H1 (cell line): Measurements from ENCODE around the gene C15orf39. TPM values are rescaled to one million over a fixed set of nuclear protein-coding genes. Genes with fewer than 3 reads are reported as not detected.

Experiments
- CBX8 ChIP-seq: fragments of 300-800, 300-1000 bp; sonication (generic); IDR thresholded peaks from 2 replicates; pipeline ENCODE4 v1.7.1; 2016; ENCODE audit warnings: low read depth, low read length, borderline replicate concordance
- CHD7 ChIP-seq: fragments of 300-600 bp; sonication (generic); IDR thresholded peaks from 2 replicates; pipeline ENCODE4 v1.7.1; 2012; ENCODE audit warnings: low read length, moderate library complexity, mild to moderate bottlenecking, inconsistent platforms; ENCODE audit not compliant: insufficient replicate concordance
- CTCF ChIP-seq, 3 experiments: IDR thresholded peaks; 1 replicate in 2 of 3; 2 replicates in 1 of 3; pipeline versions ENCODE4 v1.5.1 to v1.6.1; 2011; ENCODE audit warnings: low read length in 3 of 3, mild to moderate bottlenecking in 3 of 3, inconsistent platforms in 2 of 3, low read depth in 1 of 3, moderate library complexity in 1 of 3; ENCODE audit not compliant: insufficient read depth in 1 of 3; ENCODE audit errors: control extremely low read depth in 1 of 3
- JUND ChIP-seq: IDR thresholded peaks from 2 replicates; pipeline ENCODE4 v1.6.1; 2011; ENCODE audit warnings: mild to moderate bottlenecking, improper control_type of control experiment, low read length
- POLR2A ChIP-seq, 2 experiments: IDR thresholded peaks; 1 replicate in 1 of 2; 2 replicates in 1 of 2; pipeline ENCODE4 v1.6.1; 2011; ENCODE audit warnings: low read depth in 2 of 2, low read length in 2 of 2, mild to moderate bottlenecking in 2 of 2; ENCODE audit errors: control extremely low read depth in 1 of 2
- RFX5 ChIP-seq: IDR thresholded peaks from 2 replicates; pipeline ENCODE4 v1.6.1; 2011; ENCODE audit warnings: low read depth, low read length, improper control_type of control experiment, borderline replicate concordance
- SP4 ChIP-seq: IDR thresholded peaks from 2 replicates; pipeline ENCODE4 v1.6.1; 2012; ENCODE audit warnings: low read length, inconsistent platforms
- polyA plus RNA-seq, 7 experiments: library from polyadenylated mRNA; depleted of rRNA in 3 of 7; stranded (reverse) in 5 of 7; unstranded in 2 of 7; fragments of >200 nt in 5 of 7; fragments of 200-250 nt in 2 of 7; gene quantifications; 1 replicate in 5 of 7; 2 replicates in 1 of 7; 4 replicates in 1 of 7; pipeline versions ENCODE4 v1.2.1 to v1.2.3, GENCODE V29; 2011 to 2013; ENCODE audit warnings: missing spikeins in 2 of 7, mixed read lengths in 2 of 7
- total RNA-seq: library from RNA; stranded (reverse); fragmentation: NEBNext Ultra II Directional; extraction: Animal tissue kit (Norgen Biotek cat#: 25700); gene quantifications from 2 replicates; pipeline ENCODE4 v1.2.1, GENCODE V29; 2021

Gene C15orf39
- total and polyA plus RNA-seq, 2 of the 8 experiments (the other 6 are each of a cell fraction or from before 2014, with no cell fraction given) = 13.8 to 38.5 TPM

GRCh38 chr15:75203908-75204263, 2.2 kb downstream of the C15orf39 start (continued):
- TF ChIP-seq CHD7 (no peak), RFX5 (no peak), JUND (no peak), POLR2A (IDR thresholded peaks at IDR 0.05; ENCODE audit: control extremely low read depth in 1 of 2, low read depth in 2 of 2, low read length in 2 of 2) (no peak), CTCF (IDR thresholded peaks at IDR 0.05; ENCODE audit: control extremely low read depth in 1 of 3, insufficient read depth in 1 of 3, low read depth in 1 of 3, low read length in 3 of 3) (no peak), SP4 (no peak), CBX8 (no peak)
